Measurements from ENCODE around the gene SLC22A13. TPM values are rescaled to one million over a fixed set of nuclear protein-coding genes. Genes with fewer than 3 reads are reported as not detected.
"Not testable (repeated sequence)": the region's sequence is repeated elsewhere in the genome, so short reads cannot be mapped to it uniquely, and the experiment has no call there.

The SLC22A13 gene
- total RNA-seq, 1 donor from 2014 or later: 1.00 TPM

GRCh38 chr3:38264353-38264771 lies 1.2 kb upstream of the SLC22A13 start:
- DNase-seq (ENCODE audit: low spot score): no peak

- DNase-seq (ENCODE audit: low spot score): no peak
Observed at GRCh38 chr3:38264779-38265178, 833 bp upstream of the SLC22A13 start.

GRCh38 chr3:38266810-38267209 lies 1.2 kb downstream of the SLC22A13 start:
- DNase-seq (ENCODE audit: low spot score): no peak

GRCh38 chr3:38267662-38268061 lies 2.0 kb downstream of the SLC22A13 start:
- DNase-seq (ENCODE audit: low spot score): no peak

GRCh38 chr3:38268087-38268486 lies 2.5 kb downstream of the SLC22A13 start:
- DNase-seq (ENCODE audit: low spot score): no peak

- no peak for DNase-seq (ENCODE audit: low spot score)
Observed at GRCh38 chr3:38268522-38268921, 2.9 kb downstream of the SLC22A13 start.

GRCh38 chr3:38270606-38271005 lies 5.0 kb downstream of the SLC22A13 start:
- DNase-seq (ENCODE audit: low spot score): no peak

- no peak for DNase-seq (ENCODE audit: low spot score)
Observed at GRCh38 chr3:38271553-38271952, 5.9 kb downstream of the SLC22A13 start.

- DNase-seq (ENCODE audit: low spot score): no peak
Observed at GRCh38 chr3:38274864-38275649, 9.4 kb downstream of the SLC22A13 start.

GRCh38 chr3:38275658-38276057 lies 10.0 kb downstream of the SLC22A13 start:
- DNase-seq (ENCODE audit: low spot score): no peak

GRCh38 chr3:38276081-38276916 lies 10.7 kb downstream of the SLC22A13 start:
- no peak for DNase-seq (ENCODE audit: low spot score)

- DNase-seq (ENCODE audit: low spot score): no peak
Observed at GRCh38 chr3:38276917-38277630, 11.5 kb downstream of the SLC22A13 start.

- no peak for DNase-seq (ENCODE audit: low spot score)
Observed at GRCh38 chr3:38278841-38279240, 13.2 kb downstream of the SLC22A13 start.

- DNase-seq (ENCODE audit: low spot score): no peak
Observed at GRCh38 chr3:38281895-38282686, 16.5 kb downstream of the SLC22A13 start, which contains the start of gene SLC22A14. TSS of gene SLC22A14 (plus strand) at chr3:38282294. CDS start at chr3:38306027, 23,733 bp downstream.

GRCh38 chr3:38283810-38284755 lies 18.5 kb downstream of the SLC22A13 start:
- no peak for DNase-seq (ENCODE audit: low spot score)

- no peak for DNase-seq (ENCODE audit: low spot score)
Observed at GRCh38 chr3:38284756-38285150, 19.1 kb downstream of the SLC22A13 start.

GRCh38 chr3:38289286-38290217 lies 23.9 kb downstream of the SLC22A13 start:
- DNase-seq (ENCODE audit: low spot score): not testable (repeated sequence)

GRCh38 chr3:38297053-38297452 lies 31.4 kb downstream of the SLC22A13 start:
- not testable (repeated sequence) for DNase-seq (ENCODE audit: low spot score)

Data from mesenteric fat pad (tissue), 1 donor.